ENCODE results near the gene ZNF267.
A peak's percentile ranks its signal among the peaks of the same experiment; 100 is the strongest.
"Not testable (repeated sequence)": the region's sequence is repeated elsewhere in the genome, so short reads cannot be mapped to it uniquely, and the experiment has no call there.

ZNF267 gene

DNA sequence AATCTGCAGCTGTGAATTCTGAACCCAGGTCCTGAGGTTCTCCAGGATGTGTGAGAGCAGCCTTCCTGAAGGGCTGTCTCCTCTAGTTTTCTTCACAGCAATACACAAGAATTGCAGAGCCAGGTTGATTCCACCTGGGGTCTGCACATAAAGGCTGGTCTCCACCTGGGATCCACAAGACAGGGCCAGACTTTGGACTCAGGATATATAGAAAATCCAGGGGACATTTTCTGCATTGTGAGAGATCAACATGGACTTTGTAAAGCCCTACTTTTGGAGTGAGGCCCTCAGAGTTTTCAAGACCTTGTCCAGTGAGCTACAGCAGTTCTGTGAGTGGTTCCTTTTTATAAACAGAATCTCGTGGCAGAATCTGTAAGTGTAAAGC lies 6.3 kb downstream of the ZNF267 start:
- DNase-seq (ENCODE audit: low spot score), result no peak

DNA sequence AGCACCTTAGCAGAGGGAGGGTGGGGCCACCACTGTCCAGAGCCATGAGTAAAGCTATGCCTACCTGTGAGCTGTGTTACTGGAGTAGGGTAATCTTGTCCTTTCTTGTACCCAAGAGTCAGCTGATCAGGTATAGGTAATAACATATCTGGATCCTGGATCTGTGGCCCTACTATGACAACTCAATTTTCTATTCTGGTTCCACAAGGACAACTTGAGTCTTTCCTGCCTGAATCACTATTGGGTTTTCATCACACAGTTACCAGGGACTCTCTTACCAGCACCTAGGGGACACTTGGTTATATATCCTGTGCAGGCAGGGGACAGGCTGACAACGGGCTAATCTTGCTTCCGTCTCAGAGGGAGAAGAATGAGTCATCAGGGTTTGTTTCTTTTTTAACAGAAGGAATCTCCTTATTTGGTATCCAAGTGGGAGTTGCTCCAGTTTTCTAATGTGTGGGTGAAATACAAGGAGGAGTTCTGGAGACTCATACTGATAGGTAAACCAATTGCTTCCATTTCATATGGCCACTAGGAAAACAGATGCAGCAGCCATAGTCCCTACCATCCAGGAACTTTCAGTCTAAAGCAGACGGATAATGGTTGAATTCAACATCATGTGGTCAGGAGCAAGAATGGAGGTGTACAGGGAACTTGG lies 6.8 kb downstream of the ZNF267 start:
- peak; percentile 67 for DNase-seq (ENCODE audit: low spot score)

DNA sequence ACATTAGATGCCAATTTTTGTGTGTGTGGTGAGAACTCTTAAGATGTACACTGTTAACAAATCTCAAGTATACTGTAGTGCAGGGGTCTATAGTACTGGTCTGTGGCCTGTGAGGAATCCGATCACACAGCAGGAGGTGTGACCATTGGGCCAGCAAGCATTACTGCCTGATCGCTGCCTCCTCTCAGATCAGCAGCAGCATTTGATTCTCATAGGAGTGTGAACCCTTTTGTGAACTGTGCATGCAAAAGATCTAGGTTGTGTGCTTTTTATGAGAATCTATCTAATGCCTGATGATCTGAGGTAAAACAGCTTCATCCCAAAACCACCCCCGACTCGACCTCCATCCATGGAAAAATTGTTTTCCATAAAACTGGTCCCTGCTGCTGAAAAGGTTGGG lies 12.6 kb downstream of the ZNF267 start:
- DNase-seq (ENCODE audit: low spot score), result no peak

DNA sequence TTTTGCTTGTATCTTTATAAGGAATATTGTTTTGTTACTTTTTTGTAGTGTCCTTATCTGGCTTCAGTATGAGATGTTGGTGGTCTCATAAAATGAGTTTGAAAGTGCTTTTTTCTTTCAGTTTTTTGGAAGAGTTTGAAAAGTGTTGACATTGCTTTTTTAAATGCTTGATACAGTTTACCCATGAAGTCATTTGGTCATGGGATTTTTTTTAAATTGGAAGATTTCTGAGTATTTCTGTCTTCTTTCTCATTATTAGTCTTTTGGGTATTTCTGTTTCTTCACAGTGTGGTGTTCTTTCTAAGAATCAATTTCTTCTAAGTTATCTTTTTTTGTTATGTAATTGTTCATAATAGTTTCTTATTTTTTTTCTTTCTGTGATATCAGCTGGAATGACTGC lies 15.1 kb downstream of the ZNF267 start:
- no peak for DNase-seq (ENCODE audit: low spot score)

DNA sequence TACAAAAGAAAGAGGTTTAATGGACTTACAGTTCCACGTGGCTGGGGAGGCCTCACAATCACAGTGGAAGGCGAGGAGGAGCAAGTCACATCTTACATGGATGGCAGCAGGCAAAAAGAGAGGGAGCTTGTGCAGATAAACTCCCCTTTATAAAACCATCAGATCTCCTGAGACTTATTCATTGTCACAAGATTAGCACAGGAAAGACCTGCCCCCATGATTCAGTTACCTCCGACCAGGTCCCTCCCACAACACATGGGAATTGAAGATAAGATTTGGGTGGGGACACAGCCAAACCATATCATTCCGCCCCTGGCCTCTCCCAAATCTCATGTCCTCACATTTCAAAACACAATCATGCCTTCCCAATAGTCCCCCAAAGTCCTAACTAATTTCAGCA lies 18.5 kb downstream of the ZNF267 start:
- DNase-seq (ENCODE audit: low spot score), result not testable (repeated sequence)

DNA sequence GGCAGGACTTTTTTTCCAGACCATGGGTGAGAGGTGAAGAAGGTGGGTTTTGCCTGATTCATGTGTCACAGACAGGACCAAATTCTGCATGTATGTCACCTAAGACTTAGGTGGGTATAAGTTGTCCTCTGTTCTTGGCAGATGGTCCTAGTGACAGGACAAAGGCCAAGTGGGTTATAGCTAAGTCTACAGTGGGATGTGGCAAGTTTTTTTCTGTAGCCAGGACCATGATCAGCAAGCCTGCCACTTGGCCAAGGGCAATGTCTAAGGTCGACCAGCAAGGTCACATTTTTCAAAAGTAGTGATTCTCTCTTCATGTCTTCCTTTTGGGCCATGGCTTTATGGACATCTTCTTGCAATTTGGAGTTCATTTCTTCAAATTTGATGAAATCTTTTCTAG lies 20.2 kb downstream of the ZNF267 start:
- DNase-seq (ENCODE audit: low spot score), result no peak

DNA sequence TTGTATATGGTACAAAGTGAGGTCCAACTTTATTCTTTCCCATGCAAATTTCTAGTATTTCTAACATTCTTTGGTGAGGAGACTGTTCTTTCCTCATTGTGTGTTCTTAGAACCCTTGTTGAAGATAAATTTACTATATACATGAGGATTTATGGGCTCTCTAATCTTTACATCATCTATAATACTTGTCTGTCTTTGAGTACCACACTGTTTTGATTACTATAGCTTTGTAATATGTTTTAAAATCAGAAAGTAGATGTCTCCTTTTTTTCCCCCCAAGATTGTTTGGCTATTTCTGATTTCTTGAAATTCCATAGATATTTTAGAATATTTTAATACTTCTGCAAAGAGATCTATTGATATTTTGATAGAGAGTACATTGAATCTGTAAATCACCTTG lies 23.7 kb downstream of the ZNF267 start:
- DNase-seq (ENCODE audit: low spot score), result no peak

DNA sequence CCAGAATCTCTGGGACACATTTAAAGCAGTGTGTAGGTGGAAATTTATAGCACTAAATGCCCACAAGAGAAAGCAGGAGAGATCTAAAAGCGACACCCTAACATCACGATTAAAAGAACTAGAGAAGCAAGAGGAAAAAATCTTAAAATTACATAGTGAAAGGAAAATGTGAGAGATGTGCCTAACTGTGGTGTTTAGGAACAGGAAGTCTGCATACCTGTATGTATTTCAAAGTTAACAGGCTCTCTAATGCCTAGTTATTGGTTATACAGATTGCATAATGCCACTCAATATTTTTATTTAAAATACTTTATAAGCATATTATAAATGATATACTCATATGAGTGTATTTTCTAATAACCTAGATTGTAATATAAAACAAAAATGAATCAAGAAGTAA lies 25.9 kb downstream of the ZNF267 start:
- no peak for DNase-seq (ENCODE audit: low spot score)

DNA sequence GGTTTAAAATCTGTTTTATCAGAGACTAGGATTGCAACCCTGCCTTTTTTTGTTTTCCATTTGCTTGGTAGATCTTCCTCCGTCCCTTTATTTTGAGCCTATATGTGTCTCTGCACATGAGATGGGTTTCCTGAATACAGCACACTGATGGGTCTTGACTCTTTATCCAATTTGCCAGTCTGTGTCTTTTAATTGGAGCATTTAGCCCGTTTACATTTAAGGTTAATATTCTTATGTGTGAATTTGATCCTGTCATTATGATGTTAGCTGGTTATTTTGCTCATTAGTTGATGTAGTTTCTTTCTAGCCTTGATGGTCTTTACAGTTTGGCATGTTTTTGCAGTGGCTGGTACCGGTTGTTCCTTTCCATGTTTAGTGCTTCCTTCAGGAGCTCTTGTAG lies 31.0 kb downstream of the ZNF267 start:
- DNase-seq (ENCODE audit: low spot score), result not testable (repeated sequence)

DNA sequence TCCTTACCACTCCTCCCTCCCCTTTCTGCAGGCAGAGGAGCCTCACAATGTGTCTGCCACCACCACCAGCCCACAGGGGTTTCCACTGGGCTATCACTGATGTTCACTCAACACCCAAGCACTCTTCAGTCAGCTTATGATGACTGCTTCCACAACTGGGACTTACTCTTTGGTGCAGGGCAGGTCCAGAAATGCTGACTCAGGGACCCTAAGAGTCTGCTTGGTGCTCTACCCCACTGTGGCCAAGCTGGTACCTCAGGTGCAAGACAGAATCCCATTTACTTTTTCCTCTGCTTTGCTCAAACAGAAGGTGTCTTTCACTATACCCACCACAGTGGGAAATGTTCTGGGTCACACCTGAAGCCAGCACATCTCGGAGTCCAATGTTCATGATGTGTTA lies 40.1 kb downstream of the ZNF267 start:
- no peak for DNase-seq (ENCODE audit: low spot score)

DNA sequence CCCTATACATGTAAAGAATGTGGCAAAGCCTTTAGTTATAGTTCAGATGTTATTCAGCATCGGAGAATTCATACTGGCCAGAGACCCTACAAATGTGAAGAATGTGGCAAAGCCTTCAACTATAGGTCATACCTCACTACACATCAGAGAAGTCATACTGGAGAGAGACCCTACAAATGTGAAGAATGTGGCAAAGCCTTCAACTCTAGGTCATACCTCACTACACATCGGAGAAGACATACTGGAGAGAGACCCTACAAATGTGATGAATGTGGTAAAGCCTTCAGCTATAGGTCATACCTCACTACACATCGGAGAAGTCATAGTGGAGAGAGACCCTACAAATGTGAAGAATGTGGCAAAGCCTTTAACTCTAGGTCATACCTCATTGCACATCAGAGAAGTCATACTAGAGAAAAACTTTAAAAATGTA lies 42.5 kb downstream of the ZNF267 start:
- DNase-seq (ENCODE audit: low spot score), result no peak

DNA sequence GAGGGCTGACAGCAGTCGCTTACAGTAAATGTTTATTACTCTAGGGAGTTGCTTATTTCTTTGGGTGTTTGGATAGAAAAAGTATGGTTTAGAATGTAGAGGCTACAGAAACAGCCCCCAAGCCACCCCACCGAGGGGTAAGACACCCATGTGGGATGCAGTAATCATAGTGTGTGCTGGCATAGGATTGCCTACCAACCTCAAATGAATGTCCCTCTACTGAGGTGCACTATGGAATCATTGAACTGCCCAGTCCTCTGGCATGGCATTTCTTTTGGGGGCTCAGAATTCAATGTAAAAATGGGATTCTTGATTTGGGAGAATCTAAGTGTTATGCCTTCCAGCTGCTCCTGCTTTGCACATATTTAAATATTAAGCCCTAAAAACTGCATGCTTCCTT lies 46.8 kb downstream of the ZNF267 start:
- no peak for DNase-seq (ENCODE audit: low spot score)

DNA sequence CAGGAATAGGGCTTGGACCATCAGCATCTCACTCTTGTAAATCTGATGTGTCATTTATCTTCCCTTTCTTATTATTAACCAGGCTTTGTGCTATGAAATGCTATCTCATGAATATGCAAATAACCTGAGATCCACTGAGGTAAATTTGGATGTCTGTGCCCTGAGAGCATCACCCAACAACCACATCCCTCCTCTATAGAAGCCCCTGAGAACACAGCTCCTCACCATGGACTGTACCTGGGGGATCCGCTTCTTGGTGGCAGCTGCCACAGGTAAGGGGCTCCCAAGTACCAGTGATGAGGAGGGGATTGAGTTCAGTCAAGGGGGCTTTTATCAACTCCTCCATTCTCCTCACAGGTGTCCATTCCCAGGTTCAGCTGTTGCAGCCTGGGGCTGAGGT lies 78.2 kb downstream of the ZNF267 start:
- not testable (repeated sequence) for DNase-seq (ENCODE audit: low spot score)

DNA sequence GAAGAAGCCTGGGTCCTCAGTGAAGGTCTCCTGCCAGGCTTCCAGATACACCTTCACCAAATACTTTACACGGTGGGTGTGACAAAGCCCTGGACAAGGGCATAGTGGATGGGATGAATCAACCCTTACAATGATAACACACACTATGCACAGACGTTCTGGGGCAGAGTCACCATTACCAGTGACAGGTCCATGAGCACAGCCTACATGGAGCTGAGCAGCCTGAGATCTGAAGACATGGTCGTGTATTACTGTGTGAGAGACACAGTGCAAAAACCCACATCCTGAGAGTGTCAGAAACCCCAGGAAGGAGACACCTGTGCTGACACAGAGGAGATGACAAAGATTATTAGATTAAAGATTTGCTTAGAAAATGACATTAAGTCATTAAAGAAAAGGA lies 78.6 kb downstream of the ZNF267 start:
- DNase-seq (ENCODE audit: low spot score), result not testable (repeated sequence)

DNA sequence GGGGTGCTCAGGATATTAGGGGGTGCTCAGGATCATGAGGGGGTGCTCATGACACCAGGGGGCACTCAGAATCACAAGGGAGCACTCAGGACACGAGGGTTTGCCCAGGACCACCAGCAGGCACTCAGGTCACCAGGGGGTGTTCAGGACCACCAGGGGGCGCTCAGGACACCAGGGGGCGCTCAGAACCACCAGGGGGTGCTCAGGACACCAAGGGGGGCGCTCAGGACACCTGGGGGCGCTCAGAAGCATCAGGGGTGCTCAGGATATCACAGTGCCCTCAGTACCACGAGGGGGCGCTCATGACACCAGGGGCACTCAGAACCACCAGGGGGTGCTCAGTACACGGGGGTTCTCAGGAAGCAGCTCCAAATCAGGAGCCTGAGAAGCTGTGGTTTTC lies 82.6 kb downstream of the ZNF267 start:
- peak; percentile 7 for DNase-seq (ENCODE audit: low spot score)

DNA sequence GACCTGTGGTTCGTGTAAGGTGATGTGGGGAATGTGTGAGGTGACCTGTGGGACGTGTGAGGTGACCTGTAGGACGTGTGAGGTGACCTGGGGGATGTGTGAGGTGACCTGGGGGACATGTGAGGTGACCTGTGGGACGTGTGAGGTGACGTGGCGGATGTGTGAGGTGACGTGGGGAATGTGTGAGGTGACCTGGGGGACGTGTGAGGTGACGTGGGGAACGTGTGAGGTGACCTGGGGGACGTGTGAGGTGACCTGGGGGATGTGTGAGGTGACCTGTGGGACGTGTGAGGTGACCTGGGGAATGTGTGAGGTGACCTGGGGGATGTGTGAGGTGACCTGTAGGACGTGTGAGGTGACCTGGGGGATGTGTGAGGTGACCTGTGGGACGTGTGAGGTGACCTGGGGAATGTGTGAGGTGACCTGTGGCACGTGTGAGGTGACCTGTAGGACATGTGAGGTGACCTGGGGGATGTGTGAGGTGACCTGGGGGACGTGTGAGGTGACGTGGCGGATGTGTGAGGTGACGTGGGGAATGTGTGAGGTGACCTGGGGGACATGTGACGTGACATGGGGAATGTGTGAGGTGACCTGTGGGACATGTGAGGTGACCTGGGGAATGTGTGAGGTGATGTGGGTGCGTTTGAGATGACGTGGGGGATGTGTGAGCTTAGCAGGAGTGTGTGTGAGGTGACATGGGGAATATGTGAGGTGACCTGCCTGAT lies 86.7 kb downstream of the ZNF267 start:
- DNase-seq (ENCODE audit: low spot score), result not testable (repeated sequence)
